Lung (tissue), 12 donors: ENCODE measurements around the gene IGF2BP1. TPM values are rescaled to one million over a fixed set of nuclear protein-coding genes. Genes with fewer than 3 reads are reported as not detected.

Experiments used
- ATAC-seq: fragments of 200-7000 bp; cut with Tn5 transposase; one replicate; pipeline ENCODE4 v1.9.1; 2020; ENCODE audit warnings: moderate number of reproducible peaks; ENCODE audit not compliant: insufficient read depth, low FRiP score
- DNase-seq, 3 donors: peaks; one replicate each; pipeline ENCODE4 v3.0.0-alpha.2; 2013 to 2017
- H3K27ac ChIP-seq, 2 donors: one replicate each; pipeline ENCODE4 v1.5.1; 2013; ENCODE audit warnings: mild to moderate bottlenecking in 2 of 2, moderate library complexity in 2 of 2, control low read depth in 1 of 2, inconsistent platforms in 1 of 2, low read depth in 1 of 2, low read length in 1 of 2
- H3K27me3 ChIP-seq, 3 donors: one replicate each; pipeline ENCODE4 v1.5.1; 2013; ENCODE audit warnings: low read length in 2 of 3; ENCODE audit not compliant: control insufficient read depth in 3 of 3, insufficient read depth in 3 of 3
- H3K36me3 ChIP-seq, 4 donors: one replicate each; pipeline ENCODE4 v1.5.1; 2013; ENCODE audit warnings: low read length in 4 of 4, mild to moderate bottlenecking in 1 of 4, moderate library complexity in 1 of 4; ENCODE audit not compliant: control insufficient read depth in 4 of 4, insufficient read depth in 4 of 4
- H3K4me1 ChIP-seq, 5 donors: one replicate each; pipeline ENCODE4 v1.5.1; 2013; ENCODE audit warnings: low read length in 5 of 5, mild to moderate bottlenecking in 2 of 5, moderate library complexity in 1 of 5; ENCODE audit not compliant: control insufficient read depth in 5 of 5, insufficient read depth in 5 of 5
- H3K4me3 ChIP-seq: one replicate; pipeline ENCODE4 v1.5.1; 2013; ENCODE audit warnings: mild to moderate bottlenecking, control low read depth, moderate library complexity
- H3K9ac ChIP-seq, 2 donors: one replicate each; pipeline ENCODE4 v1.5.1; 2013; ENCODE audit warnings: low read length in 2 of 2, control low read depth in 1 of 2; ENCODE audit not compliant: insufficient read depth in 1 of 2
- H3K9me3 ChIP-seq, 4 donors: one replicate each; pipeline ENCODE4 v1.5.1; 2013; ENCODE audit warnings: low read length in 3 of 4, mild to moderate bottlenecking in 1 of 4, moderate library complexity in 1 of 4; ENCODE audit not compliant: control insufficient read depth in 4 of 4, insufficient read depth in 3 of 4
- CTCF ChIP-seq: IDR thresholded peaks from 2 replicates; pipeline ENCODE4 v1.5.1; 2012; ENCODE audit warnings: mild to moderate bottlenecking; ENCODE audit errors: control extremely low read depth, extremely low read depth
- WGBS, 2 donors: extraction: QIAGEN DNeasy Blood & Tissue Kit; methylation state at CpG; one replicate each; pipeline ENCODE4 v1.1.7; 2013; 5-methylcytosine and 5-hydroxymethylcytosine counted together
- polyA plus RNA-seq, 2 donors: library from polyadenylated mRNA; stranded (reverse); fragments of 200-250 nt; gene quantifications; one replicate each; pipeline ENCODE4 v1.2.1, GENCODE V29; 2013
- total RNA-seq, 2 donors: library from RNA; depleted of rRNA in 1 of 2; stranded (reverse); fragments of >200 nt in 1 of 2; gene quantifications; one replicate each; pipeline ENCODE4 v1.2.1, GENCODE V29; 2014 to 2021
- donor health status: control.
- donor health status: control.
- donor health status: Bipolar disorder and iron deficiency.
- donor health status: healthy.
- donor health status: DM: yes; HTN: yes; CAD: no.

IGF2BP1 gene
- total and polyA plus RNA-seq, 4 donors, result 0.06 to 14.9 (median 0.31) TPM

- Histone ChIP-seq H3K27me3 (no peaks in the 10 kb centered on the region), H3K9ac (peak overlapping the region in 1 of 2 donors; percentile 55), H3K9me3 (no peaks in the 10 kb centered on the region), H3K27ac (no peak overlapping the region), H3K4me3 (no peak overlapping the region), H3K4me1 (peaks cover 0 to 57% (median 19%) of the 10 kb centered on the region in 5 donors), H3K36me3 (no peaks in the 10 kb centered on the region)
- DNase-seq, result peak; percentile 92 to 95 (median 94)
- TF ChIP-seq CTCF, result no peak
- WGBS, 2 donors, result 34 to 55% methylated on average over 15 to 16 of the region's 16 CpGs
- ATAC-seq, result no peak
These were observed 19.7 kb downstream of the IGF2BP1 start for GRCh38 chr17:49016775-49017463.

DNA sequence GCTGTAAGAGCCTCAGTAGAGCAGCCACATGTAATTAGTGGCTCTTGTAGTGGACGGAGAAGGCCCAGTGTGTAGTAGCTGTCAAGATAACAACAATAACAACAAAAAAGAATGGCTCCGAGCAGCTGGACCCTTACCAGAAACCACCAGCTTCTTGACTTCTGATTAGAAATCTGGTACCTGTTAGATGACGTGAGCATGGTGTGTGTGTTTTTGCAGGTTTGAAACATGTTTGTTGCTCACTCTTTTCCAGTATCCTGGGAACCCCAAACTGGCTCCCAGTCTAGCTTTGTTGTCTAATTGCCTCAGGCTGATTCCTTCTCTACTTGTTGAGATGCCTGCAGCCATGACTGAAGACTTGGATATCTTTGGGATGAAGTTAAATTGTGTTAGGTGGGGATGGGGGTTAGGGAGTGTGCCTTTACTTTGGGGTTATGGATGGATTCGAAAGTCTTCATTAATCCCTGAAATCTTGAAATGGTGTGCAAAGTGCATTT, 21.0 kb downstream of the IGF2BP1 start:
- ATAC-seq (no peak), DNase-seq (no peak)
- H3K27ac ChIP-seq, result no peak overlapping the region
- no peak for TF ChIP-seq CTCF
- no peak overlapping the region for H3K4me3 ChIP-seq
- H3K36me3 ChIP-seq, result no peaks in the 10 kb centered on the region
- H3K9me3 ChIP-seq, result no peaks in the 10 kb centered on the region
- WGBS, 2 donors, result 88% methylated on average over 4 of the region's 4 CpGs
- H3K27me3 ChIP-seq, result no peaks in the 10 kb centered on the region
- H3K9ac ChIP-seq, result no peak overlapping the region
- H3K4me1 ChIP-seq, result peaks cover 0 to 59% (median 14%) of the 10 kb centered on the region in 5 donors

GRCh38 chr17:49018748-49019147, 21.6 kb downstream of the IGF2BP1 start:
- ATAC-seq, result no peak

More at GRCh38 chr17:49018748-49019147, 21.6 kb downstream of the IGF2BP1 start:
- Histone ChIP-seq H3K36me3 (no peaks in the 10 kb centered on the region), H3K9me3 (no peaks in the 10 kb centered on the region), H3K27ac (no peak overlapping the region), H3K9ac (peak overlapping the region in 1 of 2 donors; percentile 32), H3K27me3 (no peaks in the 10 kb centered on the region), H3K4me1 (peaks cover 0 to 55% (median 14%) of the 10 kb centered on the region in 5 donors), H3K4me3 (no peak overlapping the region)
- no peak for DNase-seq
- WGBS, 2 donors, result 74 to 82% methylated on average over 1 of the region's 1 CpG
- no peak for TF ChIP-seq CTCF
